GM18508 (cell line): Measurements from ENCODE around the gene CLEC4G.

Source experiments
- ATAC-seq: cut with Tn5 transposase; IDR thresholded peaks from one replicate; pipeline ENCODE4 v1.9.1; 2021; ENCODE audit warnings: moderate number of reproducible peaks; ENCODE audit not compliant: insufficient read depth, unreplicated experiment

Gene CLEC4G

DNA sequence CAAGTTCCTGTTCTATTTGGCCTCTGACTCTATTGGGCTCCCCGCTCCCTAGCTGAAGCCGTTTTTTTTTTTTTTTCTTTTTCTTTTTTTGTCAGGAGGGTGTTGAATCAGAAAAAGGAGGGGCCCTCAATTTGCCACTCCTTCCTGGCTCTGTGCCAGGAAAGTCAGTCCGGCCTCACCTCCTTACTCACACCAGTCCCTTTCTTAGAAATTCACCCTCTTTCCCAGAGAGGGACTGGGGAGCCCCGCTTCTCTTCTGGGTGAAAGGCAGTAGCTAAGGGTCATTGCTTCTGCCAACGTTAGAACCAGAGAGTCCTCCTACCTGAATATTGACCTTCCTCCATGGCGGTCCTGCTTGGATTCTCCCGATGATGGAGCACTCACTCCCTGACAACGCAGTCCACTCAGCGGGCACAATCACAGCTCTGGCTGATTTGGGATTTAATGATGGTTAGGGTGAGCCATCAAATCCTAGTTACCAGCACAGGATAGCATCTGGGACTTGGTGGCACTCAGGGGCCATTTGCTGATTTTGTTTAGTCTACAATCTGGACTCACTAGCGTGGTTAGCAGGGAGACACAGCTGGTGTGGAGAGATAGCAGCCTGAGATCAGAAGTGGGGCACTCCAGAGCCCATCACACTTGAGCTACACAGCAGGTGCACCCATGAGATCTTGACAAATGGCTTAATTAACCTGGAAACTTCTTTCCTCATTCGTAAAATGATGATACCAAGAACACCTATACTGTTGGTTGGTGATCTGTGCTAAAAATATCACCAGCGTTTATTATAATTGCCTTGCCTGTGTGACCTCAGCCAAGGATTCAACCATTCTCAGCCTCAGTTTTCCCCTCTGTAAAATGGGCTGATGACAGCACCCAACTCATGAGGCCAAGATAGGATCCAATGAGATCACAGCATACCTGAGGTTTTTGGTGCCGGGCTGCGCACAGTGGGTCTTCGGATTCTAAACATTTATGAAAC lies 32.2 kb downstream of the CLEC4G start:
- no peak for ATAC-seq

DNA sequence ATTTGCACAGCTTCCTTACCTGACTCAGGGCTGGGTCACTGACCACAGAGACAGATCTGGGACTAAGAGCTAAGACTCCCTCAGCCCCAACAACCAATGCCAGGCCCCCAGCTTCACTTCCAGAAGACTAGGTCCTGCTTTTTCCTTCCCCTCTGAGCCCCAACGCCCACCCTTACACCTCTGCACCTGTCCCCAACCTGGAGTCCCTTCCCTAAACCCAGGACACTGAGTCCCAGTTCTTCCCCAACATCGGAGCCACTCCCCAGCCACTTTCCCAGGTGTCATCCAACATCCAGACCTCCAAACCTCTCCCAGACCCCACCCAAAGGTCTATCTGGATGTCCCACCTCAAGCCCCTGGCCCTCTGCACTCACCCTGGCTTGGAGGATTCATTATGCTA lies 32.9 kb downstream of the CLEC4G start:
- no peak for ATAC-seq

DNA sequence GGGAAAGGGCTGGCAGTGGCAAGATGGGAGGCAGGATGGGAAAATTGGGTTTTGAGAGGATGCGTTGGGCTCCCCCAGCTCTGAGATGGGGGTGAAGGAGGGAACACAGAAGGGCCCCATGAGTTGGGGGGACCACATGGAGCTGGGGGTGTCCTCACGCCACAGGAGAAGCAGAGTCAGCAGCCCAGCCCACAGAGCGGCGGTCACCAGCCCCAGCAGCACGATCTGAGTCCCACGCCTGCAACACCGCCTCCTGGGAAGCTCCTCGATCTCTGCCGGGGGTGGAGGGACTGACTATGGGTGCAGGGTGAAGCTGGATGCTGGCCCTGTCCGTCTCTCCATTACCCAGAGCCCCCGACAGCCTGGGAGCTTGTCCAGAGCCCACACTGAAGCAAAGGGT lies 33.3 kb downstream of the CLEC4G start:
- ATAC-seq: no peak

DNA sequence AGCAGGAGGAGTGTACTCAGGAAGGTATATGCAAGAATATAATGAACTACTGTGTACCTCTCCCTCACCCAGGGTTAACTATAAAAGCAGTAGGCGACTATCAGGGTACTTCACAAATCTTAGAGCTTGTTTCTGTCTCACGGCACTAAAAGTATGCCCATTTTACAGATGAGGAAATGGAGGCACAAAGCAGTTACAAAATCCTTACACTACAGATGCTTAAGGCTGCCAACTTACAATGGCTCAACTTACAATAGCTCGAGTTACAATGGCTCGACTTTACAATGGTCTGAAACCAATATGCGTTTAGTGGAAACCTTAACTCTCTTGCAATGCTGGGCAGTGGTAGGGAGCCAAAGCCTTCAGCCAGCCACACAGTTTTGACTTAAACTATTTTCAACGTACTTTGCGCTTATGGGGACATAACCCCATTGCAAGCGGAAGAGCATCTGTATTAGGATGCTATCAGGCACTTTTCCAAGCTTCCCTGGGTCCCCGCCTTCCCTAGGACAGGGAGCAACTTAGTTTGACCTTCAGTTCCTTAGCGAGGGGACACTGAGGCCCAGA lies 34.1 kb downstream of the CLEC4G start:
- no peak for ATAC-seq

DNA sequence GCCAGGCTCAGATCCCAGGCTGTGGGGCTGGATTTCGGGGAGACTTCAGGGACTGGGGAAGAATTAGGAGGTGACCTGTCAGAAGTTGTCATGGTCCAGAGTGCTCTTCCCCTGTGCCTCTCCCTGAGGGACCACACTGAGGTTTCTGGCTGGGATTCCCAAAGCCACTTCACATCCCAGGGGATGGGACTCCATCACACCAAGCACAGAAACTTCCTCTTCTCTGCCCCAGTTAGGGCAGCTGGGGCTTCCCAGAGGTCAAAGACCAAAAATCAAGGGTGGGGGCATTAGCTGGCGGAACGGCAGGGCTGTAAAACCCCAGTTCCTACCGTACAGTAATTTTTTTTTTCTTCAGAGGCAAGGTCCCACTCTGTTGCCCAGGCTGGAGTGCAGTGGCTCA lies 37.4 kb downstream of the CLEC4G start:
- ATAC-seq: no peak

DNA sequence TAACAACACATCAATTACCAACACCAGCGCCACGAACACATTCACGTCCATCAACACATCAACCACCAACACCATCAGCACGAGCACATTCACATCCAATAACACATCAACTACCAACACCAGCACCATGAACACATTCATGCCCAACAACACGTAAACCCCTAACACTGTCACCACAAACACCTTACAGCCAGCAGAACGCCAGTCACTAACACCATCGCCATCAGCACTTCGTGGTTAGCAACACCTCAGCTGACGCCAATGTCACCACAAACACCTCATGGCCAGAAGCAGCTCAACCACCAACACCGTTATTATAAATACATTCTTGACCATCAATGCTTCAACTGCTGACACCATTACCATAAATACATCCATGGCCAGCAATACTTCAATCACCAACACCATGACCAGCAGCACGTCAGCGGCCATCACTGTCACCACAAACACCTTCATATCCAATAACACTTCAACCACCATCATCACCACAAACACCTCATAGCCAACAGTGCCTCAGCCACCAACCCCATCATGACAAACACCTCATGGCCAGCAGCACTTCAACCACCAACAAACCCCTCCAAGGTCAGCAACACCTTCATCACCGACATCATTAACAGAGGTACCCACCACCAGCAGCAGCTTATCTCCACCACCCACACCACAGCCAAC lies 39.4 kb downstream of the CLEC4G start:
- no peak for ATAC-seq

DNA sequence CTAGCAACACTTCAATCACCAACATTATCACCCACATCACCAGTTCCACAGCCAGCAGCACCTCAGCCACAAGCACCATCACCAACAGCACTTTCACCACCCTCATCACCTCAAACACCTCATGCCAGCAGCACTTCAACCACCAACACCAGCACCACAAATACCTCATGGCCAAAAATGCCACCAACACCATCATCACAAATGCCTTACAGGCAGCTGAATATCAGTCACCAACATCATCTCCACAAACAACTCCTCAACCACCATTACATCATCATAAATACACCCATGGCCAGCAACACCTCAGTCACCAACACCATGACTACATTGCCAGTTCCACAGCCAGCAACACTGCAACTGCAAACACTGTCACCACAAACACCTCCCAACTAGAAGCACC lies 40.4 kb downstream of the CLEC4G start:
- no peak for ATAC-seq

DNA sequence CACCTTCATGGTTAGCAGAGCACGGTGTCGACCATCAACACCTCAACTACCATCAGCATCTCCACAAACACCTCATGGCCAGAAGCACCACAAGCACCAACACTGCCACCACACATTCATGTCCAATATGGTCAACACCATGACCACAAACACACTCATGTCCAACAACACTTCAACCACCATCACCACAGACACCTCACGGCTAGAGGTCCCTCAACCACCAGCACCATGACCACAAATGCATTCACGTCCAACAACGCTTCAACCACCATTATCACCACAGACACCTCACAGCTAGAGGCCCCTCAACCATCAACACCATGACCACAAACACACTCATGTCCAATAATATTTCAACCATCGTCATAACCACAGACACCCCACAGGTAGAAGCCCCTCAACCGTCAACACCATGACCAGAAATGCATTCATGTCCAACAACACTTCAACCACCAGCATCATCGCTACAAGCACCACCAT lies 41.1 kb downstream of the CLEC4G start:
- no peak for ATAC-seq

DNA sequence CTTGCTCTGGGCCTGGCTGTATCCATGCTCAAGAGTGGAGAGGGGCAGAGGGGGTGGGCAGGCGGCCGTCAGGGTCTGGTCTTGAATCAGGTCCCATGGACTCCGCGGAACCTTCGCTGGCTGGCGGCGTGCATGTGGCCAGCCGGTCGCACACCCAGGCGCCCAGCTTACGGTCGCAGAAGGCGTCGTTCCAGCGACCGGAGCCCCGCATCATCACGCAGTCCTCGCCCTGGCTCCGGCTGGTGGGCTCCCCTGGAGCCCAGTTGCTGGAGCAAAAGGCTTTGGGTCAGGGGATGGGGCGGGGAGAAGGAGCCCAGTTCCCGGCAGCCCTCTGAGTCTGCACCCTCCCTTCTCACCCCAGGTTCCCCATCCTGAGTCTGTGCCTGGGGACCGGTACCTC lies 42.7 kb downstream of the CLEC4G start:
- no peak for ATAC-seq

DNA sequence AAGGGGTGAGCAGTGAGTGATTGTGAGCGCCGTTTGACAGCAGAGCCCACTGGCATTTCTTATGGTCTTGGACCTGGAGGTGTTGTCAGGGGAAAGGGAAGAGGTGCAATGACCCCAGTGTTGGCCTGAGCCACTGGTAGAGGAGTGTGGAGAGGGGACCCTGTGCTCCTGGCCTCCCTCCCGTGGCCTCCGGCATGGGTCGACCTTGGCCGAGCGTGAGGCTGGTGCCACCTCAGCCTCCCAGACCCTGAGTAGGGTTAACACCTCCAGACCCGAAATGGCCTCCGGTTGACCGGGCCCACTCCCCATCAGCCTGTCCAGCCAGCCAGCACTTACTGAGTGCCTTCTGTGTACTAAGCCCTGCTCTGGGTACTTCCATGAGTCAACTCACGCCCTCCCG lies 44.7 kb downstream of the CLEC4G start:
- ATAC-seq: no peak

DNA sequence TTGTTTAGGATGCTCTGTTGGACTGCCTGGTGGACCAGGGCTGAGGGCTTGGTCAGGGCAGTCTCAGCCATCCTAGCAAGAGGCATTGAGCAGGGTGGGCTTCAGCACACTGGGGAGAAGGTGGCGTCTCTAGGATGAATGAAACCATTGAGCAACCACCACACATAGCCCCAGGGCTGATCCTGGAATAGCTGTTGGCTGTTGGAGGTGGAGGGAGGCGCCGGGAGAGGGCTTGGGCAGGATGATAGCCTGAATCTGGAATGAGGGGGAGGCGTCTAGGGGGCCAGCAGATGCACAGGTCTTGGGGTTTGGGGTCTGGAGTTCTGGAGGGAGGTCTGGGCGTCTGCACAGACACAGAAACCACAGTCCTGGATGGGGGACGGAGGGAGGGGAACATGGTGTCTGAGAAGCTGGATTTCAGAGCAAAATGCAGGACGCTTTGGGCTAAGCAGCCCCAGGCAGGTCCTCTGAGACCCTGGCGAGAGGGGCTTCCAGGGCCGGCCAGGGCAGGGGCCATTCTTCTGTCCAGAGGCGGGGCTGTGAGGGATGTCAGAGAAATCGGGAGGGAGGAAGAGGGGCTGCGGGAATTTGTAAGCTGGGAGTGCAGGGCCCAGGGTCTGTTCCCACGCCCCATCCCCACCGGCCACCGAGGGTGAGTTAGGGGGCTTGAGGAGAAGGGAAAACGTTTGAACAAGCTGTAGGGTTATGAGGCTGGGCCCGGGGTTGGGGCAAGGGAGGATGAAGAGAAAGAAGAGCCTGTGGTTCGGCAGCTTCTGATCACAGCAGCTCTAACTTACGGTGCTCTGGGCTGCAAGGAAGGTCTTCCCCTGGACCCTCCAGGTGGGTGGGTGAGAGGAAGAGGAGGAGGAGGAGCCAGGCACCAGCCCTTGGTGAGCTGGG lies 46.1 kb downstream of the CLEC4G start:
- no peak for ATAC-seq

DNA sequence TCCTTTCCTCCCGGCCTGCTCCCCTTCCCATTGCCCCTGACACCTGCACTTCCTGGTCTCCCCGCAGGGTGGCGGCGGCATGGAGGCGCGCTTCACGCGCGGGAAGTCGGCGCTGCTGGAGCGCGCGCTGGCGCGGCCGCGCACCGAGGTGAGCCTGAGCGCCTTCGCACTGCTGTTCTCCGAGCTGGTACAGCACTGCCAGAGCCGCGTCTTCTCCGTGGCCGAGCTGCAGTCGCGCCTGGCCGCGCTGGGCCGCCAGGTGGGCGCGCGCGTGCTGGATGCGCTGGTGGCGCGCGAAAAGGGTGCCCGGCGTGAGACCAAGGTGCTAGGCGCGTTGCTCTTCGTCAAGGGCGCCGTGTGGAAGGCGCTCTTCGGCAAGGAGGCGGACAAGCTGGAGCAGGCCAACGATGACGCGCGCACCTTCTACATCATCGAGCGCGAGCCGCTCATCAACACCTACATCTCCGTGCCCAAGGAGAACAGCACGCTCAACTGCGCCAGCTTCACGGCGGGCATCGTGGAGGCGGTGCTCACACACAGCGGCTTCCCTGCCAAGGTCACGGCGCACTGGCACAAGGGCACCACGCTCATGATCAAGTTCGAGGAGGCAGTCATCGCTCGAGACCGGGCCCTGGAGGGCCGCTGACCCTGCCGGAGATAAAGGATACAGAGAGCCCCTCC lies 49.6 kb downstream of the CLEC4G start:
- no peak for ATAC-seq

DNA sequence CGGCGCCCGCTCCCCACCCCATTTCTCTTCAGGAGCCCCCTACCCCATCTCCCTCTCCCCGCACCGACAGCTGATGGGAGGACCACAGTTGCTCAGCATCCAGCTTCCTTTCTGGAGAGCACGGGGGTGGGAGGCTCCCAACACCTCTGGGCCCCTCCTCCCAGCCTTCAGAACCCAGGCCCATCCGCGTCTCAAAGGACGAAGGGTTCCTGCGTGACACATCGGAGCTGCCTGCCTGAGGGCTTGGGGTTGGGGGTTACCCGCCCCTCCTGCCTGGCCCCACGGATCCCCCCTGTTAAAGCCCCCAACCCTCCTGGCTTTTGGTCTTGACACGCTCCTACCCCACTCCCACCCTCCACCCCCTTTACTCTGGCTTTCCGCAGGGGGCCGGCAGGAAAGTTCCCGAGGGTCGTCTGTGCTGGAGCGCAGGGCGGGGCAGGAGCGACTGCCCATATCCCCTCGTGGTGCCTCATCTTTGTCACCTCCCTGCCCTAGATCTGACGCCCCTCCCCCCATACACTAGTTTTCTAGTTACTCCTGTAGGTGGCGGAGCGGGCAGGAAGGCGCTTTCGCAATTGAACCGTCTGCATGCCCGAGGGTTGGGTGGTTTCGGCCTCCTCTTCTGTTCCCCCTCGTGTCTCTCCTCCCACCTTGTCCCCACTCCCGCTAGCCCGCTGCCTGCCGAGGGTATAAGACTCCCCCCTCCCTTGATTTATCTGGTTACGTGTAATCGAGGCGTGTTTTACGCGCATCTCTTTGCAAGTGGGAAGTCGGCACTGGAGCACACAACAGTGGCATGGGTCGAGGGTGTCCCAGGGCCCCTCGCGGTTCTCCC lies 50.4 kb downstream of the CLEC4G start:
- no peak for ATAC-seq

DNA sequence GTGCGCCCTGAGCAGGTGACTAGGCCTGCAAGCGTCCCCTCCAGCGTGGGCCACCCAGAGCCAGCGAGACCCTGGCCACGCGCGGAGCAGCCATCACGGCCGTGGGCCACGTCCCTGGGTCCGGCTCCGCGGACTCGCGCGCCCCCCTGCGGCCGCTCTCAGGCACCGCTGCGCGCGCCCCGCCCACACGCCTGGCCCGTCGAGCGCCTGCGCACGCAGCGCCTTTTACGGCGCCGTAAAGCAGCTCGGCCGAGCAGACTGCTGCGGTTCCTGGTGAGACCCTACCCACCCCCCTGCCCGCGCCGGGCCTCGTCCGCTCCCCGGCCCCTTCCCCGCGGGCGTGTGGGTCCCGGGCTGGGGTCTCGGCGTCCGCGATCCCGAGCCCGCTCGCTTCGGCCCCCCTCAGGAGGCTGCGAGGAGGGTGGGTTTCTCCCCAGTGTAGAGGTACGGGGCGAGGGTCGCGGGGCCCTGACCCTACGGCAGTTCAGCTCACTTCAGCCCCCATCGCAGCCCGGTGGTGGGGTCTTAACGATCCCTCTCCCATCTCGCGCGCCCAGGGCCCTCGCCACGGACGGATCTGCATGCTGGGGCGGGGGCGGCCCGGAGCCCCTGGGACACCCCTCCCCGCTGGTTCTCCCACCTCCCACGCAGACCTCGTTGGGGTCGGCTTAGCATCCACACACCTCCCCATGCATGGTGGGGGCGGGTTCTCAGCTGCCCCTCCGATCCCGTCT lies 51.1 kb downstream of the CLEC4G start, which contains the start of gene TRAPPC5:
Gene TRAPPC5, plus strand, starts transcription at position 228 of the 734 bp plus-strand sequence. CDS start 1,421 bp downstream, outside the sequence.
- ATAC-seq: no peak

DNA sequence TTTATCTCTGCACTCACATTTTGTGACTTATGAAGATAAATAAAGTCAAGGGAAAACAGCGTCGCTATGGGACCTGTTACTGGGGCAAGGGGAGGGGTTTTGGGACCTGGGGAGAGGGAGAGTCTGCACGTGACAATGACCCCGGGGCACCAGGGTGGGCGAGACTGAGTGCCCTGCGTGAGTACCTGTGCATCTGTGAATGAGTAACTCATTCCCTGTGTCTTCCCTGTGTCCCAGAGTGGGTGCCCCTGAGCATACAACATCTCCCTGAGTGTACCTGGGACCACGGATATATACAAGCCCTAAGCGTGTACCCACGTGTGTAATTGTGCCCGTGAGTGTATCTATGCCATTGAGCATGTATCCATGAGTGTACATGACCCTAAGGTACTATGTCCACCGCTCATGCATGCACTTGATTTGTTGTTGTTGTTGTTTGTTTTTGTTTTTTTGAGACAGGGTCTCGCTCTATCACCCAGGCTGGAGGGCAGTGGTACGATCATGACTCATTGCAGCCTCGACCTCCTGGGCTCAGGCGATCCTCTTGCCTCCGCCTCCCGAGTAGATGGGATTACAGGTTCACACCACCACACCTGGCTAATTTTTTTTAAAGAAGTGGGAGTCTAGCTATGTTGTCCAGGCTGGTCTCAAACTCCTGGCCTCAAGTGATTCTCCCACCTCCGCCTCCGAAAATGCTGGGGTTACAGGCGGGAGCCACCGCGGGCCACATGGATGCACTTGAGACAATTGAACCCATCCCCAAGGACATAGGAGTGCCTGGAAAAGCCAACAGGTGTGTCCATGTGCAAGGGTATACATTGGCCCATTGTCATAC lies 51.9 kb downstream of the CLEC4G start:
- ATAC-seq: no peak

DNA sequence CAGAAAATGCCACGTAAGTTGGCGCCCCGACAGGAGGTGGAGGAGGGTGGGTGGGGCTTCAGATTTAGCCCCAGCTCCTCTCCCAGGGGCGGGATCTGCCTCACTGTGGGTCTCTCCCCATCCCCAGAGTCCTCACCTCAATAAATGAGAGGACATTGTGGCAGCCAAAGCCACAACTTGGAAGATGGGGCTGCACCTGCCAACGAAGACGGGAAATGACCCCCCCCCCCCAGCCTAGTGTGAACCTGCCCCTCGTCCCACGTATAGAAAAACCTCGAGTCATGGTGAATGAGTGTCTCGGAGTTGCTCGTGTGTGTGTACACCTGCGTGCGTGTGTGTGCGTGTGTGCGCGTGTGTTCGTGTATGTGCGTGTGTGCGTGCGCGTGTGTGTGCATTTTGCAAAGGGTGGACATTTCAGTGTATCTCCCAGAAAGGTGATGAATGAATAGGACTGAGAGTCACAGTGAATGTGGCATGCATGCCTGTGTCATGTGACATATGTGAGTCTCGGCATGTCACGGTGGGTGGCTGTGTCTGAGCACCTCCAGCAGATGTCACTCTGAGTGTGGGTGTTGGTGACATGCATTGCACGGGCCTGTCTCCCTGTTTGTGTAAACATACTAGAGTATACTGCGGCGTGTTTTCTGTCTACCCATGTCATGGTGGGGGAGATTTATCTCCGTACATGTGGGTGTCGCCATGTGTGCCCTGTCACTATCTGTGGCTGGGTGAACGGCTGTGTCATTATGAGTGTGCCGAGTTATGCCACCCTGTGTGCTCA lies 52.7 kb downstream of the CLEC4G start:
- no peak for ATAC-seq
